Stimulated activated CD4-positive, alpha-beta T cell treated with anti-CD3 and anti-CD28 coated beads, Interleukin-12 subunit alpha, Interleukin-12 subunit beta, amount 100 ng/mL, for 4 hours (primary cell): ENCODE measurements around the gene PCYT1A.
"Not testable (repeated sequence)": the region's sequence is repeated elsewhere in the genome, so short reads cannot be mapped to it uniquely, and the experiment has no call there.

Source experiments
- DNase-seq: peaks from one replicate; pipeline ENCODE4 v3.0.0-alpha.2; 2020

The PCYT1A gene

GRCh38 chr3:196284396-196284795, 3.1 kb downstream of the PCYT1A start:
- no peak for DNase-seq

DNA sequence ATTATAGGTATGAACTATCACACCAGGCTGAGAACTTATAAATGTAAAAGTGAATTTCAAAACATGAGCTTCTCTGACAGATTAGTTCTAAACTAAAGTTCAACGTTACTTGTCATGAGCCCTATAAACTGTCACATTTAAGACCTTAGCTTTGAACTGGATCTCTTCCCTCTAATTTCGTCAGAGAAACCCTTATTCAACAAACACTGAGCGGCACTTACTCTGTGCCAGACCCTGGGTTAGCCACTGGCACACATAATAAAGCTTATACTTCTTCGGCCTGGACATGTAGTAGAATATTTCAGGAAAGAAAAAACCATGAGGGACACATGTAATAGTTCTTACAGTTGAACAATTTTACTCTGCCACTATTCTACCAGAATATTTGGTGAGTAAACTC, 5.6 kb downstream of the PCYT1A start:
- no peak for DNase-seq

GRCh38 chr3:196280689-196281440, 6.7 kb downstream of the PCYT1A start:
- DNase-seq = no peak

- DNase-seq = no peak
Observed at GRCh38 chr3:196275126-196275525, 12.4 kb downstream of the PCYT1A start.

- peak; percentile 38 for DNase-seq
Observed at GRCh38 chr3:196274585-196274984, 12.9 kb downstream of the PCYT1A start.

DNA sequence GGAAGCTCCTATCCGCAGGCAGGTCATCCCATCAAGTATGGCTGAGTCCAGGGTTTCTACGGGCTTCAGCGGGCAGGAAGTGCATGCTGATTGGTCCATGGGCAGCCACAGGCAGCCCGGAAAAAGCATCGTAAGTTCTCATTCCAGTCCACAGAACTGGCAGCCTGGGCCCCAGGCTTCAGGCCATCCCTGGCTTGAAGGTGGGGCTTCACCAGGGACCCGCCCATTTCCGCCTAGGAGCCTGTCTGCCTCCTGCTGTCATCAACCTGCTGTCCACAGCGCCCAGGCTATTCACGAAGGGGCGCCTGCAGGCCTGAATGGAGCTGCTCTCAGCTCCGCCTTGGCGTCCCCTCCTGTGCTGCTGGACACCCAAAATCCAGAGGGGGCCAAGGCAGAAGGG, 13.9 kb downstream of the PCYT1A start:
- no peak for DNase-seq

- no peak for DNase-seq
Observed at GRCh38 chr3:196272826-196273225, 14.7 kb downstream of the PCYT1A start.

DNA sequence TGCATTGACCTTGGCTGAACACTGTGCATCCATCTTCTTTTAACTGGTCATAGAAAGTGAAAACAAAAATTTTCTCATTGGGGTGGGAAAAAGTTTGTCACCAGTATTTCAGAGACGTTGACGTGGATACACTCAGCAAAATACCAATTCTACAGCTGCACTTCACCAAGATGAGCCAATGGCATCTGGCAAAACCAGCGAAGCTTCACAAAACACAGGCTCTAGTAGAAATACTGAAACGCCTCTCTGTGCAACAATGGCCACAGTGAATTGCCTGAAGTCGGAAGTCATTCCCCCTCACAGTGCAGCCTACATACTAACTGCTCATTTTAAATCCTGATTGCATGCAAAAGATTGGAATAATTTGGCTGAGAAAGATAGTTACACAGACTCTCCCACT, 17.0 kb downstream of the PCYT1A start:
- DNase-seq = no peak

GRCh38 chr3:196268284-196269163, 19.0 kb downstream of the PCYT1A start:
- no peak for DNase-seq

DNA sequence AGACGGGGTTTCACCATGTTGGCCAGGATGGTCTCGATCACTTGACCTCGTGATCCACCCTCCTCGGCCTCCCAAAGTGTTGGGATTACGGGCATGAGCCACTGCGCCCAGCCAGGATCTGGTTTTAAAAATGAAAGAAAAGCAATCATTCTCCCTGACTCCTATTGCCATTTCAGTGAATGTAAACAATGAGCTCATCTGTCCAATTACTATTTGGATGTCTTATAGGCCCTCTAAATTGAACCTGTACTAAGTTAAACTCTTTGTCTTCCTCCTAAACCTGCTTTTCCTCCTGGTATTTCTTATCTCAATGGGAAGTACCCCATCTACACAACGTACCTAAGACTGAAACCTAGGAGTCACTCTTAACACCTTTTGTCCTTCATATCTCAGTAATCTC, 23.7 kb downstream of the PCYT1A start:
- DNase-seq = no peak

DNA sequence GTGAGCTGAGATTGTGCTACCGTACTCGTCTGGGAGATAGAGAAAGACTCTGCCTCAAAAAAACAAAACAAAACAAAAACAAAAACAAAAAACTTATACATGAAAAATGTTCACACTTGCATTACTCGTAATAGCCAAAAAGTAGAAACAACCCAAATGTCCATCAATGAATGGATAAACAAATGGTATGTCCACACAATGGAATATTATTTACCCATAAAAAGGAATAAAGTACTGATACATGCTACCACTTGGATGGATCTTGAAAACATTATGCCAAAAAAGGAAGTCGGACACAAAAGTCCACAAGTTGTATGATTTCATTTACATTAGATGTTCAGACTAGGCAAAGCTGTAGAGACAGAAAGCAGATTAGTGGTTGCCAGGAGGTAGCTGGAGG, 26.7 kb downstream of the PCYT1A start:
- DNase-seq = no peak

DNA sequence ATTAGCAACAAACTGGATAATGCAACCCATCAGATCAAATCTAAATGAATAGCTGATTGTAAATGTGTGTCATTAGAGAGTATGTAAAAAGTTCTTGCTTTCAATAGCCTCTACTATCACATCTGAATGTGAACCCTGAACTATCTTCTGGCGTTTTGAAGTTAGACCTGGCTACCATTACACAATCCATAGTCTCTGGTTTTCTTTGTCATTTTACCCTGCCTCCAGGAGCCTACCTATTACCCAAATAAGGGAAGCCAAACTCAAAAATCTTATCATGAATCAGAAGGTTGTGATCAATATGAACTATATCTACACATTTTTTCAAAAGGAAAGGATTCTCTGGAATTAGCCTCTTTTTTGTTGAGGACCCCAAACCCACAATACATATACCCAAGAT, 31.8 kb downstream of the PCYT1A start:
- DNase-seq = no peak

- DNase-seq = no peak
Observed at GRCh38 chr3:196254376-196255283, 32.9 kb downstream of the PCYT1A start.

- DNase-seq = no peak
Observed at GRCh38 chr3:196251918-196252317, 35.6 kb downstream of the PCYT1A start.

GRCh38 chr3:196246612-196247308, 40.8 kb downstream of the PCYT1A start:
- no peak for DNase-seq

DNA sequence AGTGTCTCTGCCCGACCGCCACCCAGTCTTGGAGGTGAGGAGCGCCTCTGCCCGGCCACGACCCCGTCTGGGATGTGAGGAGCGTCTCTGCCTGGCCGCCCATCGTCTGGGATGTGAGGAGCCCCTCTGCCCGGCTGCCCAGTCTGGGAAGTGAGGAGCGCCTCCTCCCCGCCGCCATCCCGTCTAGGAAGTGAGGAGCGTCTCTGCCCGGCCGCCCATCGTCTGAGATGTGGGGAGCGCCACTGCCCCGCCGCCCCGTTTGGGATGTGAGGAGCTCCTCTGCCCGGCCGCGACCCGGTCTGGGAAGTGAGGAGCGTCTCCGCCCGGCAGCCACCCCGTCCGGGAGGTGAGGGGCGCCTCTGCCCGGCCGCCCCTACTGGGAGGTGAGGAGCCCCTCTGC, 43.4 kb downstream of the PCYT1A start:
- not testable (repeated sequence) for DNase-seq

- no peak for DNase-seq
Observed at GRCh38 chr3:196241704-196242103, 45.8 kb downstream of the PCYT1A start.

- DNase-seq = no peak
Observed at GRCh38 chr3:196240424-196240823, 47.1 kb downstream of the PCYT1A start.

DNA sequence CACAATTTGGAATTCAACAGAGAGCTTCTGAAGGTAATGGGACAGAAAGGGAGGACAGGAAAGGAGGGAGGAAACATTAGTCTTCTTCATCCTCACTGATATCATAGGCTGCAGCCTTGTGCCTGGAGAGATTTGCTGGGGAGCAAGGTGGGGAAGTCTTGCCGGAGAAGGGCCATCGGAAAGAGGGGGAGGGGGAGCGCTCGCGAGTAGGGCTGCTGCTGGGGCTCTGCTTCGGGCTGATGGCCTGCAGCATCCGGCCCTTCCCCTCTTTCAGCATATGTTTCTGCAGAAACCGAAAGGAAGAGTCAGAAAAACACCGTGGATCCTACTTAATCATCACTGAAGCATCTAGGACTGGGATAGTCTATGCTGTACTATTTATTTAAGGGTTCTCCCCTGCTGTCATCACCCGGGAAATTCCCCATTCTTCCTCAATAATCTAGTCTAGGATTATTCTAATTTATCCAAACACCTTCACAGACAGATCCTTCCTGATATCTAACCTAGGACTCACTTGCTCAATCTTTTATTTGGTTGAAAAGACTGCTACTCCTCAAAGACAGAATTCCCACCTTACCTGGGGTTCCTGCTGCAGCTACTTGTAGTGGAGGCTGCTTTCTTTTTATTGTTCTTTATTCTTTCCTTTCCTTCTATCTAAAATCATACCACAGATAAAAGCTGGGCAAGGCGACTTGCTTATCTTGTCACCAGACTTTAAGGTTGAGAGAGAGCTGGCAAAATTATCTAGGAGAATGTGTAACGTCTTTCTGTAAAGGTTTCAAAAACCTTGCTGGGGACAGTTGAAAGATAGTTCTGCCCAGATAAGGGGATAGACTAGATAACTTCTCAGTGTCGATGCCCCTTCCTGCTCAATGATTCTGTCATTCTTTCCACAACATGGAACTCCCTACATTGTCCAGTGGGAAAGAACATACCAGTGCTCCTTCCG, 48.6 kb downstream of the PCYT1A start:
- no peak for DNase-seq

GRCh38 chr3:196237203-196237602, 50.3 kb downstream of the PCYT1A start:
- DNase-seq = no peak

- no peak for DNase-seq
Observed at GRCh38 chr3:196236223-196236622, 51.3 kb downstream of the PCYT1A start.
